HPDE6-E6E7 (cell line): ENCODE results near the gene SLC12A2.

Experiments
- DNase-seq: peaks from one replicate; pipeline ENCODE4 v3.0.0; 2011; ENCODE audit warnings: missing footprints; ENCODE audit errors: extremely low spot score

The SLC12A2 gene

DNA sequence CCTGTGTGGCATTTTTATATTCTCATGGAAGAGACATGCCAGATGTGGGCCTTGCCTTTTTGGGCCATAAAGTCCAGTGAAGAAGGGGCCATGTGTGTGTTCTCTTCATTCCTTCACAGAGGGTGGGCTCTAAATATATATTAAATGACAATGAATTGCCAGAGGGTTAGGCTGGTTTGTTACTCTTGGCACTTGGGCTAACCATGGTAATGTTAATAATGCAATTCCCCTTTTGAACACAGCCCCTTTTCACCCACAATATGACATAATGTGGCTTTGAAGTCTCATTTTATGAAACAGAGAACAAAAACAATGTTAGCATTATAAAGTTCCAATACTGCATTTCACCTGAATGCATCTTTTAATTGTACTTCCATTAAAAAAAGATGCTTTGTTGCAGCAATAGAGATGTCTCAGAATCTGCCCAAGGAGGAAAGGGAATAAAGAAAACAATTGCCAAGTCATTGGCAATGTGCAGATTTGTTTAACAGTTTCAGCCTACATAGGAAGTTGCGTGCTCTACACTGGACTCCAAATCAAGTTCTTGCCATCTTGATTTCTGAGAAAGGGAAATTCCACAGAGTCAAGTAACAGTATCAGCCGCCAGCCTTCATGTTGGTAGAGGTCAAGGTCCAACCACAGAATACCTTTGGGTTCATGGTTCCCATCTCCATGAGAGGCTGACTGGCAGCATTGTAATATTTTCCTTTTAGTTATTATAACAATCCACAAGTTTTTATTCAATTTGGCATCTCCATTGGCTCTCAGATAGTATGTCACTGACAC is 141.9 kb downstream of the SLC12A2 start:
- no peak for DNase-seq

DNA sequence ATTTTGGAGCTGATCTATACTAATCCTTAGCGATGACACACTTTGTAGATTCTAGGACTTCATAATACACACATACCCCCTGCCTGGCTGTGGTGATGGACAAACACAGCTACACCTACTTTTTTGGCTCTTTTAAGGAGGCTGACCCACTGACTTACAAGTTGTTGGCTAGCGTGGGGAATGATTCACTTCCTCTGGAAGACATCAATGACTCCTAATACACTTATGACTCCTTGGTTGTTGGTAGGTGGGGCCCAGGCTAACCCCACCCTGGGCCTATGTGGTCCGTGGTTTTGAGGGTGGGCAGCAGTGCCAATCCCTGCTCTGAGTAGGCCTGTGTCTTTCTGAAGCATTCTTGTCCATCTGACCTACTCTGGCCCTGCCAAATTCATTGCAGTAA is 144.4 kb downstream of the SLC12A2 start:
- peak; percentile 35 for DNase-seq

DNA sequence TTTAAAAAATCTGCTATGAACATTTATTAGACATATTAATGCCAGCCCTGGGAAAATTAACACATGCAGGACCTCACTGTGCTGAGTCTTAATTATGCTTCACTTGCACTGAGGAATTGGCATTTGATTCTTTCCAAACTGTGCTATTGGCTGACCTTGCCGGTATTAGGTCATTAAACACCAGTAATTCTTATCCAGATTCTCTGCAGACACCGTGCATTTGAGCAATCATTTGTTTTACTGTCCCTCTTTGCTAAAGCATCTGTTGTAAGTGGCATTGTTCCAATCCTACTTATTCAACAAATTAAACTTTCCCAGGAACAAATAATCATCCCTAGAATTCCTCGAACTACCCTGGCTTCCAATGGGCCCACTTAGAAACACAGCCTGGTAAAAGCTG is 145.0 kb downstream of the SLC12A2 start:
- DNase-seq = no peak

DNA sequence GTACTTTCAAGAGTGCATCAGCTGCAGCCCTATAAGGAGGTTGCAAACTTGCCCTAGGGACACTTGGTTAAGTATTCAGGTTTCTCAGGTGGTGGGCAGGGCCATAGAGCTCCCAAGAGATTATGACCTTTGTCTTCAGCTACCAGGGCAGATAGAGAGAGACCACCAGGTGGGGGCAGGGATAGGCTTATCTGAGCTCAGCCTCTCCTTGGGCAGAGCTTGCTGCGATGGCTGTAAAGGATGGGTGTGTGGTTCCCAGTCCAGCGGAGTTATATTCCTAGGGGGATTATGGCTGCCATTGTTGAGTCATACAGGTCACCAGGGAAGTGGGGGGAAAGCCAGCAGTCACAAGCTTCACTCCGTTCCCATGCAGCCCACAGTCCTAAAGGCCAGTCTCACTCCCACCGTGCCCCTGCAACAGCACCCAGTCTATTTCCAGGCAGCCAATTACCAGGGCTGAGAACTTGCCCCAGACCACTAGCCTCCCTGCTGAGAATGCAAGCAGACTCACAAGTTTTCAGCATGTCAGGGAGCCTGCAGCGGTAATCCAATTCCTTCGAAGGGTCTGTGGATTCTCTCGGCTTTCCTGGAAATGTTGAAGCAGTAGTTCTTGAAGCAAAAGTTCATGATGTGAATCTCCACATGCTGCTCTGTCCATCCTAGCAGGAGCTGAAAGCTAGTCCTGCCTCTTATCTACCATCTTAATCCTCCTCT is 151.5 kb downstream of the SLC12A2 start:
- DNase-seq = no peak

DNA sequence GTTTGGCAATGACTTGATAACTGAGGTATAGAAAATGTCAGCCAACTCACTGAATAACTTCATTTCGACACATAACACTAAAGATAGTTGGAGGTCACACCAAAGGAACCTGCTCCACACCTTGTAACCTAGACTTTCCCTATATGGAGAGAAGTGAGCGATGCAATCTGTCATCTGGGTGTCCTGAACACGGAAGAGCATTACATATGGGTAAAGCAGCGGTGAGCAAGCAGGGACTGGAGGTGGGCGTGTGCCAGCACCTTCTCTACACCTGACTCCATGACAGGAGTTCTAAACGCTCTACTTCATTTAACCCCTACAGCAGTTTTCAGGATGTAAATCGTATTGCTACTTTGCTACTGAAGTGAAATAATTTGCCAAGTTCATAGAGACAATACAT is 152.8 kb downstream of the SLC12A2 start:
- no peak for DNase-seq

DNA sequence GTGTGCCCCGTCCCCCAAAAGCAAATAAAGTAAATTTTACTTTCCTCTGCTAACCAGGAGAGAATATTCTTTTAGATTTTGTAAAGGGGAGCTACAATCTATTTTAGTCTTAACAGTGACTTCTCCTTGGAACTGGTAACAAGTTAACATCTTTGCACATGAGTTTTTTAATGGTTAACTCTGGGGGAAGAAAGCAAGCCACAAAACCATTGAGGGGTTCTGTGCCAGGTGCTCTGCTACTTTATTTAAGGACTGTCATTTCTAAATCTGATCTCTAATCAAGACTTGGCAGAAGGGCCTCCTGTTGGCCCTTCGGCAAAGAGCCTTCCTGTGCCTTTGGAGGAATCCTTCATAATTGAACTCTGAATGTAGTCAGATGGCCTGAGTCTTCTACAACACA is 153.4 kb downstream of the SLC12A2 start:
- DNase-seq = no peak

DNA sequence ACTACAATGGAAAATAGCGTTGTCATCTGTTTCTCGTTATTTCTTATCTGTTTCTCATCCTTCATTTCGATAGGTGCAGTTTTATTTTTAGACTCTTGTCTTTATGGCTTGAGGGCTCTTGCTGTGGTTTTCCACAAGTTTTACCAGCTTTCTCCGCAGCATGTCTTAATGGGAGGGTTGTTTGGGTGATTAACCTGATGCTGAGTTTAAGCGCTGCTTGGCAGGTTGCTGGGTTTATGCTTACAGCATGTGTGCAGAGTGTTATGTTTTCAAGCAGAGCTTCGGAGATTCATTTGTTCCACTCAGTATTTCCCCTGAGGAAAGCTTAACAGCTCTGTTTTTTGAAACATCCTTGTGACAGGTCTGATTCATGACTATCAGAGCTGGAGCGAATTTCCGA is 154.0 kb downstream of the SLC12A2 start:
- DNase-seq = no peak
